Measurements from ENCODE around the gene TRIM49B.
"Not testable (repeated sequence)": the region's sequence is repeated elsewhere in the genome, so short reads cannot be mapped to it uniquely, and the experiment has no call there.

Gene TRIM49B

GRCh38 chr11:49028523-49028922 is at the start of gene TRIM49B:
TSS of gene TRIM49B (plus strand) at chr11:49028823. CDS start at chr11:49031600, 2,777 bp downstream.
- not testable (repeated sequence) for DNase-seq (ENCODE audit: low read depth)

GRCh38 chr11:48983785-48984184 is 44.8 kb upstream of the TRIM49B start, which contains the start of gene TRIM51G:
TSS of gene TRIM51G (minus strand) at chr11:48983885. CDS start at chr11:48981695, 2,190 bp downstream.
- DNase-seq (ENCODE audit: low read depth), result not testable (repeated sequence)

- not testable (repeated sequence) for DNase-seq (ENCODE audit: low read depth)
Observed at GRCh38 chr11:49048229-49048628, 19.6 kb downstream of the TRIM49B start.

GRCh38 chr11:49049821-49050220 is 21.2 kb downstream of the TRIM49B start:
- DNase-seq (ENCODE audit: low read depth), result not testable (repeated sequence)

- not testable (repeated sequence) for DNase-seq (ENCODE audit: low read depth)
Observed at GRCh38 chr11:49059012-49059411, 30.4 kb downstream of the TRIM49B start, which contains the start of gene TRIM64C. TSS of gene TRIM64C (minus strand) at chr11:49059112. CDS start at chr11:49059112, 0 bp downstream.

GRCh38 chr11:49069897-49070296 is 41.3 kb downstream of the TRIM49B start:
- not testable (repeated sequence) for DNase-seq (ENCODE audit: low read depth)
